Muscle of leg (tissue), 11 donors: ENCODE measurements around the gene WNT5B. TPM values are rescaled to one million over a fixed set of nuclear protein-coding genes. Genes with fewer than 3 reads are reported as not detected.
A peak's percentile ranks its signal among the peaks of the same experiment; 100 is the strongest.
"Not testable (repeated sequence)": the region's sequence is repeated elsewhere in the genome, so short reads cannot be mapped to it uniquely, and the experiment has no call there.

ENCODE experiments used
- DNase-seq: peaks from one replicate; pipeline ENCODE4 v3.0.0; 2013
- H3K27ac ChIP-seq: one replicate; pipeline ENCODE4 v1.5.1; 2013; ENCODE audit warnings: mild to moderate bottlenecking, low read length, control low read depth
- H3K27me3 ChIP-seq: one replicate; pipeline ENCODE4 v1.6.1; 2013; ENCODE audit warnings: low read length; ENCODE audit not compliant: control insufficient read depth, insufficient read depth
- H3K36me3 ChIP-seq: one replicate; pipeline ENCODE4 v1.6.1; 2013; ENCODE audit warnings: low read length; ENCODE audit not compliant: control insufficient read depth, insufficient read depth
- H3K4me1 ChIP-seq: one replicate; pipeline ENCODE4 v1.6.1; 2013; ENCODE audit warnings: low read length; ENCODE audit not compliant: control insufficient read depth, insufficient read depth
- H3K4me3 ChIP-seq: one replicate; pipeline ENCODE4 v1.5.1; 2013; ENCODE audit warnings: low read length, control low read depth
- H3K9me3 ChIP-seq: replicated peaks from 2 replicates; pipeline ENCODE4 v1.6.1; 2013; ENCODE audit warnings: low read depth, low read length; ENCODE audit not compliant: control insufficient read depth
- WGBS: methylation state at CpG from one replicate; pipeline ENCODE4 v1.1.5; 2013; ENCODE audit warnings: missing lambda C conversion rate; ENCODE audit not compliant: insufficient coverage; 5-methylcytosine and 5-hydroxymethylcytosine counted together
- polyA plus RNA-seq, 8 donors: library from polyadenylated mRNA; unstranded; fragments of 120-200 nt; gene quantifications; one replicate each; pipeline versions ENCODE4 v1.2.1 to v1.2.3, GENCODE V29; 2013; ENCODE audit warnings: inconsistent platforms in 1 of 8, low replicate concordance in 1 of 8; ENCODE audit not compliant: insufficient read length in 8 of 8, insufficient read depth in 1 of 8
- total RNA-seq: library from RNA; stranded (reverse); fragments of 120-200 nt; gene quantifications from one replicate; pipeline ENCODE4 v1.2.4, GENCODE V29; 2013

WNT5B gene
- total and polyA plus RNA-seq, 9 donors = 22.2 to 38.8 (median 29.6) TPM

DNA sequence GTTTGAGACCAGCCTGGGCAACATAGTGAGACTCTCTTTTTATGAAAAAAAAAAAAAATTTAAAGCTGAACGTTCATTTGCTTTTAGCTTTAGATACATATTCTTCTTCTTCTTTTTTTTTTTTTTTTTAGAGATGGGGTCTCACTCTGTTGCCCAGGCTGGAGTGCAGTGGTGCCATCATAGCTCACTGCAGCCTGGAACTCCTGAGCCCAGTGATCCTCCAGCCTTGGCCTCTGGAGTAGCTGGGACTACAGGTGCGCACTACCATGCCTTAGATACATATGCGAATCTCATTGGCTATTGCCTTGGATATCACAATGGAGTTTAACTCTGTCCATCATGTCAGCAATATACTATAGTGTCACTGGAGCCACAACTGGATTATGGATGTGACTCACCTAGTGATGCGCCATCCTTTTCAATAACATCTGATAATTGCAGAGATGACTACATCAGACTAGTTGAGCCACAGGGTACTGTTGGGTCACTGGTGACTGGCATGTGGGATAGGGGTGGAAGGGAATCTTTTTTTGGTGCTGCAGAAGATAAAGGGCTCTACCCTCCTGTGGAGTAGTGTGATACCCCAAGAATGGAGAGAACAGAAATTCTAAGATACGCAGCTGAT is 59.2 kb downstream of the WNT5B start:
- 92% methylated on average over 3 of the region's 5 CpGs for WGBS
- Histone ChIP-seq H3K4me1 (peaks cover 2% of the 10 kb centered on the region), H3K36me3 (no peaks in the 10 kb centered on the region), H3K27ac (no peak overlapping the region), H3K9me3 (no peaks in the 10 kb centered on the region), H3K4me3 (no peak overlapping the region), H3K27me3 (no peaks in the 10 kb centered on the region)
- DNase-seq = no peak

DNA sequence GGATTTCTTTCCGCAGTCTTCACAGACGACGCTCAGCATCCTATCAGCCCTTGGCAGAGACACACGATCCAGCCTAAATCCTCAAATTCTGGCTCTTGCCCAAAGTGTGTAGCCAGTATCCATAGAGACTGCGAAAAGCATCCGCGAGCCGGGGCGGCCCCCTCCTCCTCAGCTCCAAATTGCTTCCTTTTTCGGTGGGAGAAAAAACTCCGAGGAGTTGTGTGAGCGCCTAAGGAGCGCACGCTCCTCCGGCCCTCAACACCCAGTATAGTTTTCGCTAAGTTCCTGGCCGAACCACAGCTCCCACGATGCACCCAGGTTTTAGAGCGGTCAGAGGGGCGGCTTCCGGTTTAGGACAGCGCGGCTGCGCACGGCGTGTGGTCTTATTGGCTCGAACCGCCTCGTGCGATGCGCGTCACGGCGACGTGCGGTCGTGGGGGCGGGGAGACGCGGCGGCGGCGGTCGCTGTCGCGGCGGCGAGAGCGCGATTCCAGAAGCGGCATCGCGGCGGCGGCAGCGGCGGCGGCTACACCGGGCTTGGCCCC is 61.6 kb downstream of the WNT5B start, which contains the start of gene ADIPOR2:
Gene ADIPOR2 (plus strand): TSS at position 493 of the 545 bp plus-strand sequence. CDS start 63,274 bp downstream, outside the sequence.
- peak within 1 kb of the TSS; percentile 99 for H3K27ac ChIP-seq
- peak within 1 kb of the TSS; percentile 93 for H3K4me3 ChIP-seq
- DNase-seq = peak; percentile 99
- peaks cover 2% of the 10 kb centered on the region for H3K4me1 ChIP-seq
- H3K27me3 ChIP-seq = no peaks in the 10 kb centered on the region
- under 1% methylated on average over 46 of the region's 59 CpGs for WGBS
- H3K36me3 ChIP-seq = no peaks in the 10 kb centered on the region
- no peaks in the 10 kb centered on the region for H3K9me3 ChIP-seq

- H3K9me3 ChIP-seq = no peaks in the 10 kb centered on the region
- H3K4me3 ChIP-seq = peak overlapping the region; percentile 93
- H3K36me3 ChIP-seq = no peaks in the 10 kb centered on the region
- H3K27me3 ChIP-seq = no peaks in the 10 kb centered on the region
- peak overlapping the region; percentile 95 for H3K27ac ChIP-seq
- under 1% methylated on average over 38 of the region's 56 CpGs for WGBS
- peak; percentile 9 for DNase-seq
- H3K4me1 ChIP-seq = peaks cover 2% of the 10 kb centered on the region
These were observed 62.3 kb downstream of the WNT5B start for GRCh38 chr12:1691123-1692007.

- no CpG with 5 or more reads among the region's 4 CpGs for WGBS
- H3K4me3 ChIP-seq = no peak overlapping the region
- H3K27ac ChIP-seq = no peak overlapping the region
- no peaks in the 10 kb centered on the region for H3K9me3 ChIP-seq
- peaks cover 2% of the 10 kb centered on the region for H3K4me1 ChIP-seq
- H3K36me3 ChIP-seq = no peaks in the 10 kb centered on the region
- no peak for DNase-seq
- no peaks in the 10 kb centered on the region for H3K27me3 ChIP-seq
These were observed 63.2 kb downstream of the WNT5B start for GRCh38 chr12:1692226-1692625.

DNA sequence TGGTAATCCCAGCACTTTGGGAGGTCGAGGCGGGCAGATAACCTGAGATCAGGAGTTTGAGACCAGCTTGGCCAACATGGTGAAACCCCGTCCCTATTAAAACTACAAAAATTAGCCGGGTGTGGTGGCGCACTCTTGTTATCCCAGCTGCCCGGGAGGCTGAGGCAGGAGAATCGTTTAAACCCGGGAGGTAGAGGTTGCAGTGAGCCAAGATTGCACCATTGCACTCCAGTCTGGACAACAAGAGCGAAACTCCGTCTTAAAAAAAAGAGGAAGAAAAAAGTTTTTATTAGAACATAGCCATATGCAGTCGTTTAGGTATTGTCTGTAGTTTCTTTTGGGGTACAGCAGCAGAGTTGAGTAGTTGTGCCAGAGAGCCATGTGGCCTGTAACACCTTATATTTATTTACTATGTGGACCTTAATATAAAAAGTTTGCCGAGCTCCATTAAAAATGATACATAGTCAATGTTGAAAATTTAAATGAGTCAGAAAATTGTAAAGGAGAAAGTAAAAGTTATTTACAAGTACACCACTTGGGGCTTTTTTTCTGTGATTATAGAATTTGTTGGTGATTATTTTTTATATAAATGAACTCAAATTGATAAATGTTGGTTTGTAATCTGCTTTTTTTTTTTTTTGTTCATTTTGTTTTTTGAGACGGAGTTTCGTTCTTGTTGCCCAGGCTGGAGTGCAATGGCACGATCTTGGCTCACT is 64.0 kb downstream of the WNT5B start:
- DNase-seq = no peak
- H3K36me3 ChIP-seq = no peaks in the 10 kb centered on the region
- no peaks in the 10 kb centered on the region for H3K9me3 ChIP-seq
- no peaks in the 10 kb centered on the region for H3K27me3 ChIP-seq
- no peak overlapping the region for H3K4me3 ChIP-seq
- no peak overlapping the region for H3K27ac ChIP-seq
- peaks cover 2% of the 10 kb centered on the region for H3K4me1 ChIP-seq
- 94% methylated on average over 7 of the region's 15 CpGs for WGBS

DNA sequence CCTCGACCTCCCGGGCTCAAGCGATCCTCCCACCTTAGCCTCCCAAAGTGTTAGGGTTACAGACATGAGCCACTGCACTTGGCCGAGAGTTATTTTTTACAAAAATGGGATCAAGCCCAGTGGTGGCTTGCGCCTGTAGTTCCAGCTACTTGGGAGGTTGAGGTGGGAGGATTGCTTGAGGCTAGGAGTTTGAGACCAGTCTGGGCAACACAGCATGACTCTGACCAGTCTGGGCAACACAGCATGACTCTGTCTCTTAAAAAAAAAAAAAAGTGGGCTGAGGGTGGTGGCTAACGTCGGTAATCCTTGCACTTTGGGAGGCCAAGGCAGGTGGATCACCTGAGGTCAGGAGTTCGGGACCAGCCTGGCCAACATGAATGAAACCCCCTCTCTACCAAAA is 66.1 kb downstream of the WNT5B start:
- H3K36me3 ChIP-seq, H3K27ac ChIP-seq, H3K4me1 ChIP-seq, H3K9me3 ChIP-seq, H3K27me3 ChIP-seq, DNase-seq, H3K4me3 ChIP-seq: not testable (repeated sequence)
- WGBS = 100% methylated on average over 5 of the region's 8 CpGs

GRCh38 chr12:1695886-1696670 is 67.0 kb downstream of the WNT5B start:
- Histone ChIP-seq H3K27ac (no peak overlapping the region), H3K27me3 (no peaks in the 10 kb centered on the region), H3K4me1 (no peaks in the 10 kb centered on the region), H3K9me3 (no peaks in the 10 kb centered on the region), H3K36me3 (no peaks in the 10 kb centered on the region), H3K4me3 (no peak overlapping the region)
- 75% methylated on average over 3 of the region's 8 CpGs for WGBS
- DNase-seq = no peak

DNA sequence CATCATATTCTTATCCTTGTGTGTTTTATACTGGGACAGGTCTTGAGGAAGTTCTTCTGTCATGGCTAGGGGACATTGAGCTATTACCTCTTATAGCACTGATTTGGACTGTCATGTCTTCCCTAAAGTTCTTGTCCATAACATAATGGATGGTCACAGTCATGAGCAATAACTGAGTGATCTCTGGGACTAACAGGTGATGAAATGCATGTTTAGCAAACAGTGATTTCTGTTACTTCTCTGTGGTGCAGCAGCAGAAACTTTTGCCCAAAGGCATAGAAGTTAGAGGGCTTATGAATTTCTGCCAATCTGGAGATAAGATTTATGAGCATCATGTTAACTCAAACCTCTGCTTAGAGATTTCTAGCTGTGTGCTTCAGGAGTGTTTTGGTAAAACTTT is 67.8 kb downstream of the WNT5B start:
- no peaks in the 10 kb centered on the region for H3K36me3 ChIP-seq
- no peaks in the 10 kb centered on the region for H3K4me1 ChIP-seq
- DNase-seq = no peak
- no peaks in the 10 kb centered on the region for H3K9me3 ChIP-seq
- no peaks in the 10 kb centered on the region for H3K27me3 ChIP-seq
- H3K27ac ChIP-seq = no peak overlapping the region
- no peak overlapping the region for H3K4me3 ChIP-seq
